ENCODE data around the gene CD47. TPM values are rescaled to one million over a fixed set of nuclear protein-coding genes. Genes with fewer than 3 reads are reported as not detected.
A peak's percentile ranks its signal among the peaks of the same experiment; 100 is the strongest.

CD47 gene
- total and polyA plus RNA-seq, 2 donors (not counting 1 experiment from before 2014, with no cell fraction given) = 86.4 to 259 TPM

- no CpG with 5 or more reads among the region's 2 CpGs for WGBS (ENCODE audit: insufficient coverage)
- Histone ChIP-seq H2AFZ (ENCODE audit: insufficient read depth, low read depth, low read length, poor library complexity, severe bottlenecking) (no peak overlapping the region), H3K4me3 (ENCODE audit: control extremely low read depth in 1 of 5, extremely low read depth in 1 of 5, insufficient read depth in 1 of 5, low read depth in 2 of 5, low read length in 4 of 5) (no peak overlapping the region), H4K20me1 (ENCODE audit: control insufficient read depth, insufficient read depth, low read length, poor library complexity, severe bottlenecking) (no peaks in the 10 kb centered on the region), H3K4me2 (replicated peaks; ENCODE audit: low read depth, low read length, poor library complexity, severe bottlenecking) (no peak overlapping the region), H3K27me3 (replicated peaks in 1 of 4; ENCODE audit: control extremely low read depth in 1 of 4, control insufficient read depth in 3 of 4, insufficient read depth in 4 of 4, low read length in 3 of 4) (peaks cover 0 to 3% (median 0%) of the 10 kb centered on the region in 4 experiments), H3K79me2 (ENCODE audit: control insufficient read depth, insufficient read depth, low read length) (no peaks in the 10 kb centered on the region), H3K36me3 (replicated peaks in 1 of 2; ENCODE audit: control extremely low read depth in 1 of 2, control insufficient read depth in 1 of 2, extremely low read depth in 1 of 2, insufficient read depth in 2 of 2, low read length in 1 of 2) (no peaks in the 10 kb centered on the region), H3K4me1 (ENCODE audit: control insufficient read depth in 2 of 2, insufficient read depth in 2 of 2, low read length in 2 of 2) (peaks cover 30 to 31% of the 10 kb centered on the region in 2 donors), H3K9ac (ENCODE audit: low read length) (no peak overlapping the region), H3K9me3 (ENCODE audit: control extremely low read depth in 1 of 3, control insufficient read depth in 2 of 3, insufficient read depth in 1 of 3, low read length in 2 of 3) (no peaks in the 10 kb centered on the region), H3K27ac (ENCODE audit: low read length in 2 of 2) (no peak overlapping the region)
- Mint-ChIP-seq H3K27ac (no peak overlapping the region), H3K27me3 (peaks cover 10% of the 10 kb centered on the region), H3K9me3 (ENCODE audit: insufficient read depth) (no peaks in the 10 kb centered on the region), H3K4me3 (no peak overlapping the region), H3K4me1 (peaks cover 38% of the 10 kb centered on the region)
- TF ChIP-seq CTCF (IDR thresholded peaks at IDR 0.05) = no peak
- no peak for TF ChIP-seq EZH2 (IDR thresholded peaks at IDR 0.05; ENCODE audit: borderline replicate concordance, insufficient read depth, low read depth, low read length, poor library complexity, severe bottlenecking)
- ChIA-PET POLR2A (no interaction called here), CTCF (interaction anchor here (0.6 to 1.6 kb wide), 2 partner anchors 36 to 288 kb away, joined by 3 read pairs; no protein-coding TSS in a partner anchor)
- no peak for ATAC-seq (ENCODE audit: low read depth)
- intact Hi-C loops (cut with micrococcal nuclease) = no loop called here
- no peak for DNase-seq
Observed at GRCh38 chr3:108006881-108007331, 83.9 kb downstream of the CD47 start.

GRCh38 chr3:108006077-108006771 is 84.6 kb downstream of the CD47 start:
- CTCF ChIA-PET = interaction anchor here (0.6 to 1.6 kb wide), 3 partner anchors 35 to 471 kb away, joined by 3 read pairs; no protein-coding TSS in a partner anchor
- Histone ChIP-seq H2AFZ (ENCODE audit: insufficient read depth, low read depth, low read length, poor library complexity, severe bottlenecking) (peak overlapping the region; percentile 68), H3K36me3 (replicated peaks in 1 of 2; ENCODE audit: control extremely low read depth in 1 of 2, control insufficient read depth in 1 of 2, extremely low read depth in 1 of 2, insufficient read depth in 2 of 2, low read length in 1 of 2) (no peaks in the 10 kb centered on the region), H4K20me1 (ENCODE audit: control insufficient read depth, insufficient read depth, low read length, poor library complexity, severe bottlenecking) (no peaks in the 10 kb centered on the region), H3K4me3 (ENCODE audit: control extremely low read depth in 1 of 5, extremely low read depth in 1 of 5, insufficient read depth in 1 of 5, low read depth in 2 of 5, low read length in 4 of 5) (peak overlapping the region in 1 of 5 experiments; percentile 35), H3K9me3 (ENCODE audit: control extremely low read depth in 1 of 3, control insufficient read depth in 2 of 3, insufficient read depth in 1 of 3, low read length in 2 of 3) (no peaks in the 10 kb centered on the region), H3K4me2 (replicated peaks; ENCODE audit: low read depth, low read length, poor library complexity, severe bottlenecking) (peak overlapping the region; percentile 59), H3K4me1 (ENCODE audit: control insufficient read depth in 2 of 2, insufficient read depth in 2 of 2, low read length in 2 of 2) (peaks cover 24 to 25% of the 10 kb centered on the region in 2 donors), H3K9ac (ENCODE audit: low read length) (no peak overlapping the region), H3K79me2 (ENCODE audit: control insufficient read depth, insufficient read depth, low read length) (no peaks in the 10 kb centered on the region), H3K27ac (ENCODE audit: low read length in 2 of 2) (no peak overlapping the region), H3K27me3 (replicated peaks in 1 of 4; ENCODE audit: control extremely low read depth in 1 of 4, control insufficient read depth in 3 of 4, insufficient read depth in 4 of 4, low read length in 3 of 4) (peaks cover 0 to 3% (median 0%) of the 10 kb centered on the region in 4 experiments)
- TF ChIP-seq CTCF (IDR thresholded peaks at IDR 0.05) (no peak), EZH2 (IDR thresholded peaks at IDR 0.05; ENCODE audit: borderline replicate concordance, insufficient read depth, low read depth, low read length, poor library complexity, severe bottlenecking) (no peak)
- Mint-ChIP-seq H3K4me3 (peak overlapping the region; percentile 52), H3K27me3 (peaks cover 10% of the 10 kb centered on the region), H3K27ac (no peak overlapping the region), H3K4me1 (peaks cover 31% of the 10 kb centered on the region), H3K9me3 (ENCODE audit: insufficient read depth) (no peaks in the 10 kb centered on the region)
- ATAC-seq (ENCODE audit: low read depth) (no peak), DNase-seq (peak; percentile 22)
- POLR2A ChIA-PET = no interaction called here
- WGBS (ENCODE audit: insufficient coverage) = 13% methylated on average over 7 of the region's 11 CpGs
- intact Hi-C loops (cut with micrococcal nuclease) = no loop called here
